ENCODE measurements around the gene ZNF605.
"Not testable (repeated sequence)": the region's sequence is repeated elsewhere in the genome, so short reads cannot be mapped to it uniquely, and the experiment has no call there.

The ZNF605 gene

GRCh38 chr12:132908145-132909029, 47.7 kb downstream of the ZNF605 start:
- DNase-seq (ENCODE audit: low spot score) = peak; percentile 98

- DNase-seq (ENCODE audit: low spot score) = not testable (repeated sequence)
Measured at GRCh38 chr12:132907789-132908144, 48.3 kb downstream of the ZNF605 start.

DNA sequence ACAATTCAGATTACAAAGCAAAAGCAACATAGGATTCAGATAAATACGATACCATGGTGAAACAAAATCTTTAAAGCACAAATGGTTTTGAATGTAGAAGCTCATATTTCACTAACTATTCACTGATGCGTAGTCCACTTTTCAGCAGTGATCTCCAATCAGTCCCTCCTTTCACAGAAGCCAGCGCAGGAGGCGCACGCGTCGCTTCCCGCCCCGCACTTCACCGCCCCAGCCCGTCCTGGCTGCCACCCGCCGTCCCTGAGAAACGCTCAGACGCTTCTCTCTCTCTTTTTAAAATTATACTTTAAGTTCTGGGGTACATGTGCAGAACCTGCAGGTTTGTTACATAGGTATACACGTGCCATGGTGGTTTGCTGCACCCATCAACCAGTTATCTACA, 48.9 kb downstream of the ZNF605 start:
- no peak for DNase-seq (ENCODE audit: low spot score)

- peak; percentile 88 for DNase-seq (ENCODE audit: low spot score)
Measured at GRCh38 chr12:132904718-132905328, 51.3 kb downstream of the ZNF605 start.

DNA sequence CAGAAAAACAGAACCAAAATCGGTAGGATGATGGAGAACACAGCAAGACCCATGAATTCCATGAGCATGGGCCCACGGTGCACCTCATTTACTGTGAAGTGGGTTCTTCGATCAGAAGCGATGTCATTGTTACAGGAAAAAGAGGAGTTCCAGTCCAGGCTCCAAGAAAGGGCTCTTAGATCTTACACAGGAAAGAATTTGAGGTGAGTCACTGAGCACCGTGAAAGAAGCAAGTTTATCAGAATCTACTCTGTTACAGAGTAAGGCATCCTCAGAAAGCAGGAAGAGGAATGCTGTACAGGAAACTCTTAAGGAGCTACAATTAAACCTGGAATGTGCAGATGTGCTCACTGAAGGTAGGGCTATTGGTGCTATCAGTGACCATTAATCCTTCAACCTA, 57.1 kb downstream of the ZNF605 start:
- no peak for DNase-seq (ENCODE audit: low spot score)

DNA sequence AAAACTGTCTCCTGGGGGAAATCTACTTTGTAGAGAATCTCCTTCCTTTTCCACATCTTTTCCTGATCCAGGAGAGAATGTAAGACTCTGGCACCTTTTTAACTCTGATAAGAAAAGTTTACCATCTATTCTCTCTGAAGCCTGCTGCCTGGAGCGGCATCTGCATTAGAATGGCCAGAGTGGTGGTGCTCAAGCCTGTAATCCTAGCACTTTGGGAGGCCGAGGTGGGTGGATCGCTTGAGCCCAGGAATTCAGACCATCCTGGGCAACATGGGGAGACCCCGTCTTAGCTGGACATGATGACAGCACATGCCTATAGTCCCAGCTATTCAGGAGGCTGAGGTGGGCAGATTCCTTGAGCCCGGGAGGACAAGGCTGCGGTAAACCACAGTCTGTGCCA, 67.3 kb downstream of the ZNF605 start:
- no peak for DNase-seq (ENCODE audit: low spot score)

- DNase-seq (ENCODE audit: low spot score) = peak; percentile 95
Measured at GRCh38 chr12:132887513-132888351, 68.4 kb downstream of the ZNF605 start, which contains the start of gene CHFR. Gene CHFR, minus strand, starts transcription at chr12:132887605. Its CDS starts 277 bp downstream, at chr12:132887328.

GRCh38 chr12:132886529-132887477, 69.3 kb downstream of the ZNF605 start:
- no peak for DNase-seq (ENCODE audit: low spot score)

- DNase-seq (ENCODE audit: low spot score) = no peak
Measured at GRCh38 chr12:132881818-132882217, 74.3 kb downstream of the ZNF605 start.

- not testable (repeated sequence) for DNase-seq (ENCODE audit: low spot score)
Measured at GRCh38 chr12:132874620-132875019, 81.5 kb downstream of the ZNF605 start.

- DNase-seq (ENCODE audit: low spot score) = no peak
Measured at GRCh38 chr12:132874175-132874574, 81.9 kb downstream of the ZNF605 start.

- no peak for DNase-seq (ENCODE audit: low spot score)
Measured at GRCh38 chr12:132873724-132874123, 82.4 kb downstream of the ZNF605 start.

GRCh38 chr12:132872975-132873421, 83.1 kb downstream of the ZNF605 start:
- DNase-seq (ENCODE audit: low spot score) = peak; percentile 19

DNA sequence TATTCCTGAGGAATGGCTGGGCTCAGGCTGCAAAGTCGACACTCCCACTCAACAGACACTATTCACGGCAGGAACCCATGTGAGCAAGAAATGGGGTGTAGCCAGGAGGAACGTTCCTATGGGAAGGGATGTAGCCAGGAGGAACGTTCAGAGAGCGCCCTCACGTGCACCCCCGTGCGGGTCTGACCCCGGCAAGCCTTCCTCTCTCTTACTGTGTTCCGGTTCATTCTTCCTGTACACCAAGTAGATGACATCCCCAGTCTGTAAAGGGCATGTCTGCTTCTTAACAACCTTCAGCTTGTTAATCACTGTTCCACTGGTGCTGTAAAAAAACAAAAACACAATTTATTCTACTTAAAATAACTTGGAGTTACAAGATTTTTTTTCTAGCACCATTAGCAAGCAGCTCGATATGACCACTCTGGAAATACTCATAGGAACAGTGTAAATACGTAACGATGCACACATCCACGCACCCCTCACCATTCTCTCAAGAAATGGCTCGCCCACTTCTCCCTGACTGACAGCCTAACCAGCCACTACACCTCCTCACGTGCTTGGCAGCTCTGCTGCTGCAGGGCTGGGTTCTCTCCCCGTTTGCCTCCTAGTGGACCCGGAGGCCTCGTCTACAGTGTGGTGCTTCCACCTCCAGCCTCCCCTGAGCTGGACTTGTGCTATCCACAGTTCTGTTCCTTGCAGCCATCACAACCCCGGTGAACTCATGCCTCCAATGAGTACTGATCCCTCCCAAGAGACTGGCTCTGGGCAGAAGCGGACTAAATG, 83.8 kb downstream of the ZNF605 start:
- no peak for DNase-seq (ENCODE audit: low spot score)

- no peak for DNase-seq (ENCODE audit: low spot score)
Measured at GRCh38 chr12:132869551-132869950, 86.6 kb downstream of the ZNF605 start.

Measured in CD4-positive, alpha-beta T cell treated with Interleukin-15 for 4 hours (primary cell).